Measurements from ENCODE around the gene ARHGEF3.

ARHGEF3 gene

GRCh38 chr3:56844536-56844935, 42.8 kb upstream of the ARHGEF3 start:
- Histone ChIP-seq H3K4me1 (ENCODE audit: insufficient read depth, low read length, severe bottlenecking) (peaks cover 9% of the 10 kb centered on the region), H4K20me1 (ENCODE audit: insufficient read depth, low read length) (no peaks in the 10 kb centered on the region), H3K36me3 (ENCODE audit: insufficient read depth, low read length) (no peaks in the 10 kb centered on the region), H3K79me2 (ENCODE audit: insufficient read depth, low read length) (no peaks in the 10 kb centered on the region), H3K9ac (ENCODE audit: low read length) (no peak overlapping the region), H3K27me3 (ENCODE audit: insufficient read depth, low read length) (no peaks in the 10 kb centered on the region), H3K9me3 (ENCODE audit: low read length) (no peaks in the 10 kb centered on the region), H3F3A (ENCODE audit: insufficient read depth, low read length) (no peaks in the 10 kb centered on the region), H3K4me3 (ENCODE audit: low read depth, low read length, poor library complexity, severe bottlenecking) (no peak overlapping the region), H3K9me2 (ENCODE audit: low read depth, low read length) (no peaks in the 10 kb centered on the region), H3K27ac (ENCODE audit: low read depth, low read length, poor library complexity, severe bottlenecking) (no peak overlapping the region), H2AFZ (ENCODE audit: low read length) (no peak overlapping the region), H3K4me2 (ENCODE audit: low read length) (no peak overlapping the region)
- TF ChIP-seq, protein P1, sequence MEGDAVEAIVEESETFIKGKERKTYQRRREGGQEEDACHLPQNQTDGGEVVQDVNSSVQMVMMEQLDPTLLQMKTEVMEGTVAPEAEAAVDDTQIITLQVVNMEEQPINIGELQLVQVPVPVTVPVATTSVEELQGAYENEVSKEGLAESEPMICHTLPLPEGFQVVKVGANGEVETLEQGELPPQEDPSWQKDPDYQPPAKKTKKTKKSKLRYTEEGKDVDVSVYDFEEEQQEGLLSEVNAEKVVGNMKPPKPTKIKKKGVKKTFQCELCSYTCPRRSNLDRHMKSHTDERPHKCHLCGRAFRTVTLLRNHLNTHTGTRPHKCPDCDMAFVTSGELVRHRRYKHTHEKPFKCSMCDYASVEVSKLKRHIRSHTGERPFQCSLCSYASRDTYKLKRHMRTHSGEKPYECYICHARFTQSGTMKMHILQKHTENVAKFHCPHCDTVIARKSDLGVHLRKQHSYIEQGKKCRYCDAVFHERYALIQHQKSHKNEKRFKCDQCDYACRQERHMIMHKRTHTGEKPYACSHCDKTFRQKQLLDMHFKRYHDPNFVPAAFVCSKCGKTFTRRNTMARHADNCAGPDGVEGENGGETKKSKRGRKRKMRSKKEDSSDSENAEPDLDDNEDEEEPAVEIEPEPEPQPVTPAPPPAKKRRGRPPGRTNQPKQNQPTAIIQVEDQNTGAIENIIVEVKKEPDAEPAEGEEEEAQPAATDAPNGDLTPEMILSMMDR (IDR thresholded peaks at IDR 0.05; ENCODE audit: low read length), result no peak
- TF ChIP-seq EZH2 (IDR thresholded peaks at IDR 0.05; ENCODE audit: borderline replicate concordance, low read length), result no peak

DNA sequence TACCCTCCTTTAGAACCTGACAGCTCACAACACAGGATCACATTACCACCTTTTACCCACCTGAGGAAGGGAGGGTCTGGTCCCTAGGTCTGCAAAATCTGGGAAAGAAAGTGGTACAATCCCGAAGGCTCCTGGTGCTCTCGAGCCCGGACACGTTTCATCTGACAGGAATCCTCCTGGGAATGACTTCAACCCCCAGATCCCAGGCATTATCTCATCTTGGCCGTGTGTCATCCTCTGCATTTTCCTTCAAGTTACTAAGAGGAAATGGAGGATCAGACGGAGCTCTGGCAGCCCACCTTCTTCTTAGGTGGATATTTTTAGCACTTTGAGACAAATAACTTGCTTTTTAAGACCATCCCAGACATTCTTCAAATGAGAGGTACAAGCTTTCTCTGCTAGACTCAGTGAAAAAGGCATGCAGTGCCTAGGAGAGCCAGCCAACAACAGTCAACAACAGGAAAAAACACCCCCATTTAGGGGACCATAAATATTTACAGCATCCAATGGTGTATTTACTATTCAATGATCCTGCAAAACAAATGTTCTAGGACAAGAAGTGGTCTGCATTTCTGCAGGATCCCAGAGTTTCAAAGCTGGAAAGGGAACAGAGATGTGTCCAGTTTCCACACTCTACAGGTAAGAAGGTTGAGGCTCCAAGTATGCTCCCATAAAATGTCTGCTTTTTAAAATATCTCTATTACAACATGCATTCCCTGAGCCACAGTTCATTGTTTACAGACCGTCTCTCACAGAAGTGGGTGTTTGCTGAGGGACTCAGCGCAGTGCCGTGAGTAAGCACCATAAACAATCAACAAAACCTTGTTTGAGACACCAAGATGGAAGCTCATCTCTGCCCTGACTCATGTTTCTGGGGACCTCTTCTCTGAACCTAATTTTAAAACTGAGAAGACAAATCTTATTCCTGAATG, 38.3 kb upstream of the ARHGEF3 start:
- Histone ChIP-seq H3K9ac (ENCODE audit: low read length) (no peak overlapping the region), H3K27ac (ENCODE audit: low read depth, low read length, poor library complexity, severe bottlenecking) (no peak overlapping the region), H3K4me2 (ENCODE audit: low read length) (no peak overlapping the region)

GRCh38 chr3:56838448-56838847, 36.7 kb upstream of the ARHGEF3 start:
- Histone ChIP-seq H2AFZ (ENCODE audit: low read length) (no peak overlapping the region), H3F3A (ENCODE audit: insufficient read depth, low read length) (no peaks in the 10 kb centered on the region), H3K4me3 (ENCODE audit: low read depth, low read length, poor library complexity, severe bottlenecking) (no peak overlapping the region), H3K4me2 (ENCODE audit: low read length) (no peak overlapping the region), H3K79me2 (ENCODE audit: insufficient read depth, low read length) (no peaks in the 10 kb centered on the region), H3K4me1 (ENCODE audit: insufficient read depth, low read length, severe bottlenecking) (peaks cover 13% of the 10 kb centered on the region), H3K9me3 (ENCODE audit: low read length) (no peaks in the 10 kb centered on the region), H3K27me3 (ENCODE audit: insufficient read depth, low read length) (0 out of 2 replicates have a peak, but pooled peaks cover 4% of the 10 kb centered on the region), H3K9ac (ENCODE audit: low read length) (no peak overlapping the region), H3K36me3 (ENCODE audit: insufficient read depth, low read length) (no peaks in the 10 kb centered on the region), H4K20me1 (ENCODE audit: insufficient read depth, low read length) (no peaks in the 10 kb centered on the region), H3K27ac (ENCODE audit: low read depth, low read length, poor library complexity, severe bottlenecking) (no peak overlapping the region), H3K9me2 (ENCODE audit: low read depth, low read length) (no peaks in the 10 kb centered on the region)
- TF ChIP-seq EZH2 (IDR thresholded peaks at IDR 0.05; ENCODE audit: borderline replicate concordance, low read length), result no peak
- TF ChIP-seq, protein P1 (IDR thresholded peaks at IDR 0.05; ENCODE audit: low read length), result no peak

More for the DNA sequence above, 38.3 kb upstream of the ARHGEF3 start:
- no peaks in the 10 kb centered on the region for H3F3A ChIP-seq (ENCODE audit: insufficient read depth, low read length)
- H3K9me3 ChIP-seq (ENCODE audit: low read length), result no peaks in the 10 kb centered on the region
- peaks cover 13% of the 10 kb centered on the region for H3K4me1 ChIP-seq (ENCODE audit: insufficient read depth, low read length, severe bottlenecking)
- H3K27me3 ChIP-seq (ENCODE audit: insufficient read depth, low read length), result 0 out of 2 replicates have a peak, but pooled peaks cover 4% of the 10 kb centered on the region
- no peaks in the 10 kb centered on the region for H3K9me2 ChIP-seq (ENCODE audit: low read depth, low read length)
- H2AFZ ChIP-seq (ENCODE audit: low read length), result no peak overlapping the region
- H3K4me3 ChIP-seq (ENCODE audit: low read depth, low read length, poor library complexity, severe bottlenecking), result no peak overlapping the region
- H4K20me1 ChIP-seq (ENCODE audit: insufficient read depth, low read length), result no peaks in the 10 kb centered on the region
- H3K36me3 ChIP-seq (ENCODE audit: insufficient read depth, low read length), result no peaks in the 10 kb centered on the region
- TF ChIP-seq, protein P1 (IDR thresholded peaks at IDR 0.05; ENCODE audit: low read length), result no peak
- TF ChIP-seq EZH2 (IDR thresholded peaks at IDR 0.05; ENCODE audit: borderline replicate concordance, low read length), result no peak
- H3K79me2 ChIP-seq (ENCODE audit: insufficient read depth, low read length), result no peaks in the 10 kb centered on the region
